K562 (cell line): ENCODE data around the gene OR13J1. TPM values are rescaled to one million over a fixed set of nuclear protein-coding genes. Genes with fewer than 3 reads are reported as not detected.

Experiments used
- ATAC-seq: fragments of 200-7000 bp; cut with Tn5 transposase; 3 replicates; pipeline ENCODE4 v1.9.1; 2020; ENCODE audit warnings: moderate library complexity
- BruUV-seq: library from RNA; stranded (reverse); fragments of 400-500 nt; replicated peaks from 2 replicates; lab custom pipeline; 2021; lab: Mats Ljungman, UMichigan
- CTCF ChIA-PET: fragments of 300-600 bp; formaldehyde crosslinking; extraction: SDS; loops from one replicate; lab custom pipeline; 2021; ENCODE audit warnings: low intra/inter-chr PET ratio; lab: Yijun Ruan, JAX
- POLR2A ChIA-PET: fragments of 300-600, 350-650 bp; sonication (Branson Sonifier 250); formaldehyde crosslinking; extraction: SDS; loops from one replicate; lab custom pipeline; 2021; ENCODE audit warnings: antibody characterized with exemption, inconsistent platforms; lab: Yijun Ruan, JAX
- DNase-seq, 4 experiments: peaks; one replicate each; pipeline versions ENCODE4 v3.0.0 to v3.0.0-alpha.2; 2011 to 2018; ENCODE audit warnings: low spot score in 3 of 4, mixed read lengths in 3 of 4; ENCODE audit errors: extremely low read depth in 1 of 4
- FAIRE-seq: peaks from 2 replicates; lab custom pipeline; 2011; peaks lifted over from hg19 to GRCh38; lab: Jason Lieb, UNC
- H2AFZ ChIP-seq: 2 replicates; pipeline ENCODE4 v1.6.0; 2011; ENCODE audit warnings: low read depth, low read length, control low read depth, inconsistent platforms
- H3K27ac ChIP-seq: fragments of 200-600 bp; 3 replicates; pipeline ENCODE4 v1.8.0; 2011; ENCODE audit warnings: low read depth, mild to moderate bottlenecking, control low read depth, inconsistent platforms, low read length, moderate library complexity, mixed read lengths; ENCODE audit errors: extremely low read depth
- H3K27me3 ChIP-seq, 2 experiments: fragments of 300-600 bp in 1 of 2; 2 replicates in 1 of 2; 3 replicates in 1 of 2; pipeline versions ENCODE4 v1.6.0 to v1.8.0; 2011; ENCODE audit warnings: inconsistent platforms in 2 of 2, low read length in 2 of 2, mild to moderate bottlenecking in 1 of 2, mixed read lengths in 1 of 2, moderate library complexity in 1 of 2; ENCODE audit not compliant: control insufficient read depth in 2 of 2, insufficient read depth in 2 of 2
- H3K36me3 ChIP-seq: fragments of 300-600 bp; 3 replicates; pipeline ENCODE4 v1.8.0; 2011; ENCODE audit warnings: mild to moderate bottlenecking, low read length, inconsistent platforms; ENCODE audit not compliant: control insufficient read depth, insufficient read depth
- H3K4me1 ChIP-seq, 2 experiments: fragments of 200-600 bp in 1 of 2; replicated peaks in 1 of 2; 2 replicates in 1 of 2; 3 replicates in 1 of 2; pipeline versions ENCODE4 v1.5.1 to v1.8.0; 2011; ENCODE audit warnings: inconsistent platforms in 2 of 2, low read length in 2 of 2, mild to moderate bottlenecking in 1 of 2, mixed read lengths in 1 of 2, moderate library complexity in 1 of 2; ENCODE audit not compliant: control insufficient read depth in 2 of 2, insufficient read depth in 2 of 2
- H3K4me2 ChIP-seq: 2 replicates; pipeline ENCODE4 v1.6.1; 2011; ENCODE audit warnings: low read length, control low read depth, inconsistent platforms, mixed read lengths; ENCODE audit not compliant: insufficient read depth
- H3K4me3 ChIP-seq: fragments of 200-600 bp; sonication (generic), shearing (Covaris generic); 2 replicates; pipeline ENCODE4 v1.5.1; 2016; ENCODE audit warnings: control low read depth, inconsistent platforms
- H3K79me2 ChIP-seq: fragments of 200-600 bp; 3 replicates; pipeline ENCODE4 v1.8.0; 2011; ENCODE audit warnings: low read length, inconsistent platforms; ENCODE audit not compliant: control insufficient read depth, insufficient read depth
- H3K9ac ChIP-seq, 2 experiments: 2 replicates each; pipeline versions ENCODE4 v1.6.0 to v1.6.1; 2011; ENCODE audit warnings: low read depth in 2 of 2, low read length in 2 of 2, control low read depth in 1 of 2, inconsistent platforms in 1 of 2, mild to moderate bottlenecking in 1 of 2, mixed read lengths in 1 of 2; ENCODE audit not compliant: insufficient read depth in 1 of 2
- H3K9me1 ChIP-seq: one replicate; pipeline ENCODE4 v1.6.0; 2011; ENCODE audit warnings: inconsistent platforms, mild to moderate bottlenecking, low read length, moderate library complexity; ENCODE audit not compliant: control insufficient read depth, insufficient read depth
- H3K9me3 ChIP-seq: replicated peaks from 2 replicates; pipeline ENCODE4 v1.5.1; 2011; ENCODE audit warnings: low read depth, low read length, inconsistent platforms; ENCODE audit not compliant: control insufficient read depth, insufficient read depth
- H4K20me1 ChIP-seq: replicated peaks from 2 replicates; pipeline ENCODE4 v1.6.1; 2011; ENCODE audit warnings: low read length, inconsistent platforms, mixed read lengths; ENCODE audit not compliant: control insufficient read depth, insufficient read depth
- CEBPB ChIP-seq: fragments of 450-650 bp; IDR thresholded peaks from 2 replicates; pipeline ENCODE4 v1.6.1; 2016; ENCODE audit warnings: missing genetic modification characterization, missing compliant biosample characterization
- CEBPG ChIP-seq, 3 experiments: fragments of 200-800 bp in 1 of 3; sonication (Bioruptor generic) in 1 of 3; sonication (generic) in 1 of 3; formaldehyde crosslinking in 1 of 3; IDR thresholded peaks in 2 of 3; conservative IDR thresholded peaks in 1 of 3; 2 replicates each; pipeline versions ENCODE4 v1.6.1 to v1.8.0; 2016 to 2022; ENCODE audit warnings: missing compliant biosample characterization in 2 of 3, missing genetic modification characterization in 2 of 3, mild to moderate bottlenecking in 1 of 3, missing genetic modification reagents in 1 of 3
- KLF6 ChIP-seq: fragments of 250-450 bp; sonication (Bioruptor Pico); IDR thresholded peaks from 2 replicates; pipeline ENCODE4 v1.4.0; 2020; ENCODE audit warnings: mild to moderate bottlenecking, moderate library complexity, borderline replicate concordance
- NFIC ChIP-seq: fragments of 450-650 bp; IDR thresholded peaks from 2 replicates; pipeline ENCODE4 v1.6.1; 2017; ENCODE audit warnings: mild to moderate bottlenecking, inconsistent platforms
- ZNF347 ChIP-seq: fragments of 450-650 bp; formaldehyde crosslinking; IDR thresholded peaks from 2 replicates; pipeline ENCODE4 v1.4.0; 2020; ENCODE audit warnings: low read depth, mild to moderate bottlenecking, moderate library complexity
- WGBS: fragments of 100-300 bp; shearing (Covaris generic); methylation state at CpG from one replicate; pipeline ENCODE4 v1.1.6; 2016; ENCODE audit warnings: low coverage, mixed read lengths; ENCODE audit not compliant: insufficient coverage; ENCODE audit errors: missing lambda C conversion rate; 5-methylcytosine and 5-hydroxymethylcytosine counted together
- in situ Hi-C: fragments of 300-500 bp; cut with MboI; formaldehyde crosslinking; loops from 4 replicates; pipeline ENCODE4 v1.15.0; 2018; ENCODE audit warnings: inconsistent platforms, mixed read lengths
- intact Hi-C: fragments of 100-400 bp; cut with micrococcal nuclease; formaldehyde crosslinking; loops from 2 replicates; pipeline ENCODE4 v1.14.2; 2022
- polyA plus RNA-seq, 8 experiments: library from polyadenylated mRNA; depleted of rRNA in 4 of 8; stranded (reverse) in 5 of 8; unstranded in 3 of 8; fragments of >200 nt; fragmentation: Nextera tagmentation in 2 of 8; fragmentation: Illumina TruSeq in 1 of 8; extraction: Ambion mirVana in 2 of 8; extraction: Trizol in 1 of 8; gene quantifications; 2 replicates each; pipeline versions ENCODE4 v1.2.1 to v1.2.3, GENCODE V29; 2011 to 2014; ENCODE audit warnings: inconsistent platforms in 1 of 8, missing spikeins in 1 of 8
- total RNA-seq, 7 experiments: library from RNA; depleted of rRNA in 6 of 7; stranded (reverse); fragments of >200 nt in 6 of 7; fragmentation: Illumina TruSeq in 2 of 7; extraction: Trizol in 2 of 7; gene quantifications; 2 replicates each; pipeline versions ENCODE4 v1.2.1 to v1.2.3, GENCODE V29; 2011 to 2021; ENCODE audit warnings: low replicate concordance in 1 of 7
- TF ChIP-seq, protein P1 (sequence below), 2 experiments: fragments of 450-650 bp in 1 of 2; sonication (generic) in 1 of 2; formaldehyde crosslinking in 1 of 2; IDR thresholded peaks in 1 of 2; conservative IDR thresholded peaks in 1 of 2; 2 replicates each; pipeline versions ENCODE4 v1.6.1 to v1.8.1; 2016 to 2023; ENCODE audit warnings: mild to moderate bottlenecking in 2 of 2, moderate library complexity in 2 of 2, inconsistent platforms in 1 of 2, missing genetic modification reagents in 1 of 2
- TF ChIP-seq, protein P2 (sequence below), 3 experiments: IDR thresholded peaks in 2 of 3; conservative IDR thresholded peaks in 1 of 3; 2 replicates each; pipeline ENCODE4 v1.5.1; 2011 to 2012; ENCODE audit warnings: low read length in 3 of 3, mild to moderate bottlenecking in 3 of 3, control low read depth in 2 of 3, improper control_type of control experiment in 1 of 3, inconsistent platforms in 1 of 3, low read depth in 1 of 3, mixed read lengths in 1 of 3, moderate library complexity in 1 of 3; ENCODE audit not compliant: insufficient read depth in 2 of 3

Gene OR13J1
- total and polyA plus RNA-seq, 9 of the 15 experiments (the other 6 are each of a cell fraction or from before 2014, with no cell fraction given) = not detected

GRCh38 chr9:35869621-35870216, 482 bp downstream of the OR13J1 start:
- peak; percentile 56 for TF ChIP-seq NFIC
- no peak for TF ChIP-seq ZNF347 (CRISPR knock-in tag)
- FAIRE-seq (no peak), DNase-seq (no peak), ATAC-seq (no peak)
- in situ Hi-C loops = no loop called here
- no peak overlapping the region for H3K4me2 ChIP-seq
- ChIA-PET POLR2A (no interaction called here), CTCF (no interaction called here)
- intact Hi-C loops = no loop called here
- 12% methylated on average over 15 of the region's 19 CpGs for WGBS
- no TSS peak for BruUV-seq
- H2AFZ ChIP-seq = no peak overlapping the region
- no peaks in the 10 kb centered on the region for H3K36me3 ChIP-seq
- H3K79me2 ChIP-seq = no peaks in the 10 kb centered on the region
- no peak overlapping the region for H3K27ac ChIP-seq
- no peak overlapping the region for H3K4me3 ChIP-seq
- peaks cover 2 to 25% of the 10 kb centered on the region in 2 experiments; a peak in 3 of 5 replicates for H3K27me3 ChIP-seq
- H3K9ac ChIP-seq = no peak overlapping the region; a peak in 1 of 4 replicates
- H4K20me1 ChIP-seq = no peaks in the 10 kb centered on the region
- H3K9me3 ChIP-seq = no peaks in the 10 kb centered on the region
- H3K4me1 ChIP-seq = peaks cover 0 to 5% of the 10 kb centered on the region in 2 experiments; a peak in 2 of 5 replicates
- H3K9me1 ChIP-seq = no peaks in the 10 kb centered on the region

DNA sequence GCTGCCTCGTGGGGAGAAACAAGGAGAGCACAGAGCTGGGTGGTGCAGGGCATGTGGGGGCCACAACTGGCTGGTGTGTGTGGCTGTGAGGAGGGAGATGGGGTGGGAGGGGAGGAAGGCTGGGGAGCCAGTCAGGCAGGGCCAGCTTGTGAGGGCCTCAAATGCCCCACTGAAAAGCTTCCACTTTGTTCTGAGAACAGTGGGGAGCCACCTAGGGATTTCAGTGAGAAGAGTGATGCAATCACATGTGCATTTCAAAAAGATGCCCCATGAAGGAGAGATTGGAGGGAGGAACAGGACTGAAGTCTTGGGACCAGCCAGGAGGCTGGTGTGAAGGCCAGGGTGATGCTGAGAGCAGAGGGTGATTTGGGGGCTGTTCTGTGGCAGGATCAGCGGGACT, 1.3 kb downstream of the OR13J1 start:
- 8% methylated on average over 2 of the region's 2 CpGs for whole genome bisulfite sequencing
- CTCF ChIA-PET = no interaction called here
- H3K9ac ChIP-seq = no peak overlapping the region
- H3K27ac ChIP-seq = no peak overlapping the region
- no peaks in the 10 kb centered on the region for H3K36me3 ChIP-seq
- BruUV-seq = no TSS peak
- DNase-seq (no peak), FAIRE-seq (no peak), ATAC-seq (no peak; the same call in 1 of the 3 replicates)
- H3K79me2 ChIP-seq = no peaks in the 10 kb centered on the region
- intact Hi-C loops = no loop called here
- no peak overlapping the region for H3K4me2 ChIP-seq
- no peak overlapping the region for H3K4me3 ChIP-seq
- no peaks in the 10 kb centered on the region for H3K9me3 ChIP-seq
- no peaks in the 10 kb centered on the region for H4K20me1 ChIP-seq
- H2AFZ ChIP-seq = no peak overlapping the region
- H3K4me1 ChIP-seq = peaks cover 0 to 5% of the 10 kb centered on the region in 2 experiments; a peak in 2 of 5 replicates
- H3K9me1 ChIP-seq = no peaks in the 10 kb centered on the region
- TF ChIP-seq CEBPB (tag) = 0 out of 2 replicates have a peak, but pooled peaks have one; percentile 19
- no peak for TF ChIP-seq KLF6 (CRISPR knock-in tag)
- TF ChIP-seq, protein P1, sequence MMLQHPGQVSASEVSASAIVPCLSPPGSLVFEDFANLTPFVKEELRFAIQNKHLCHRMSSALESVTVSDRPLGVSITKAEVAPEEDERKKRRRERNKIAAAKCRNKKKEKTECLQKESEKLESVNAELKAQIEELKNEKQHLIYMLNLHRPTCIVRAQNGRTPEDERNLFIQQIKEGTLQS (IDR thresholded peaks at IDR 0.05) = peak; percentile 67
- TF ChIP-seq, protein P1 (CRISPR knock-in tag; conservative IDR thresholded peaks at IDR 0.05) = no peak
- peak; percentile 52; the same call in 1 of the 2 replicates for TF ChIP-seq CEBPG (CRISPR knock-in tag; IDR thresholded peaks at IDR 0.05)
- peak in 1 of 2 experiments; percentile 61; a peak in 2 of 4 replicates for TF ChIP-seq CEBPG (tag; conservative IDR thresholded peaks at IDR 0.05 in 1 of 2, IDR thresholded peaks at IDR 0.05 in 1 of 2)
- TF ChIP-seq, protein P2, sequence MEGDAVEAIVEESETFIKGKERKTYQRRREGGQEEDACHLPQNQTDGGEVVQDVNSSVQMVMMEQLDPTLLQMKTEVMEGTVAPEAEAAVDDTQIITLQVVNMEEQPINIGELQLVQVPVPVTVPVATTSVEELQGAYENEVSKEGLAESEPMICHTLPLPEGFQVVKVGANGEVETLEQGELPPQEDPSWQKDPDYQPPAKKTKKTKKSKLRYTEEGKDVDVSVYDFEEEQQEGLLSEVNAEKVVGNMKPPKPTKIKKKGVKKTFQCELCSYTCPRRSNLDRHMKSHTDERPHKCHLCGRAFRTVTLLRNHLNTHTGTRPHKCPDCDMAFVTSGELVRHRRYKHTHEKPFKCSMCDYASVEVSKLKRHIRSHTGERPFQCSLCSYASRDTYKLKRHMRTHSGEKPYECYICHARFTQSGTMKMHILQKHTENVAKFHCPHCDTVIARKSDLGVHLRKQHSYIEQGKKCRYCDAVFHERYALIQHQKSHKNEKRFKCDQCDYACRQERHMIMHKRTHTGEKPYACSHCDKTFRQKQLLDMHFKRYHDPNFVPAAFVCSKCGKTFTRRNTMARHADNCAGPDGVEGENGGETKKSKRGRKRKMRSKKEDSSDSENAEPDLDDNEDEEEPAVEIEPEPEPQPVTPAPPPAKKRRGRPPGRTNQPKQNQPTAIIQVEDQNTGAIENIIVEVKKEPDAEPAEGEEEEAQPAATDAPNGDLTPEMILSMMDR (IDR thresholded peaks at IDR 0.05 in 2 of 3, conservative IDR thresholded peaks at IDR 0.05 in 1 of 3; ENCODE audit: insufficient read depth in 2 of 3, low read depth in 1 of 3, low read length in 3 of 3) = no peak
- TF ChIP-seq, all 486 proteins: peak for 3
- POLR2A ChIA-PET = interaction anchor here (0.6 kb wide), 1 partner anchor 71 kb away, joined by 3 read pairs; no protein-coding TSS in a partner anchor
- peaks cover 2 to 26% of the 10 kb centered on the region in 2 experiments; a peak in 3 of 5 replicates for H3K27me3 ChIP-seq
- in situ Hi-C loops = no loop called here
